ENCODE measurements around the gene GRIFIN. TPM values are rescaled to one million over a fixed set of nuclear protein-coding genes. Genes with fewer than 3 reads are reported as not detected.

Gene GRIFIN
- total and polyA plus RNA-seq, 10 donors = not detected

GRCh38 chr7:2509298-2509906 is 33.2 kb upstream of the GRIFIN start:
- Histone ChIP-seq H3K4me3 (peak overlapping the region in 3 of 8 donors; percentile 6 to 59 (median 22)), H3K27ac (peak overlapping the region; percentile 73 to 97 (median 90)), H3K9me3 (no peaks in the 10 kb centered on the region), H3K36me3 (no peaks in the 10 kb centered on the region), H3K4me1 (peaks cover 52 to 69% (median 59%) of the 10 kb centered on the region in 6 donors), H3K27me3 (replicated peaks in 1 of 7) (no peaks in the 10 kb centered on the region)
- WGBS, 5 donors = 68 to 78% (median 71%) methylated on average over 11 to 23 of the region's 23 CpGs
- intact Hi-C loops (cut with DNase I; ENCODE audit: low total_unique reads) = no loop called here
- peak; percentile 84 for DNase-seq
- TF ChIP-seq POLR2A (IDR thresholded peaks at IDR 0.05) (no peak), CTCF (IDR thresholded peaks at IDR 0.05 in 8 of 11, conservative IDR thresholded peaks at IDR 0.05 in 3 of 11) (no peak), POLR2AphosphoS5 (IDR thresholded peaks at IDR 0.05) (no peak)

DNA sequence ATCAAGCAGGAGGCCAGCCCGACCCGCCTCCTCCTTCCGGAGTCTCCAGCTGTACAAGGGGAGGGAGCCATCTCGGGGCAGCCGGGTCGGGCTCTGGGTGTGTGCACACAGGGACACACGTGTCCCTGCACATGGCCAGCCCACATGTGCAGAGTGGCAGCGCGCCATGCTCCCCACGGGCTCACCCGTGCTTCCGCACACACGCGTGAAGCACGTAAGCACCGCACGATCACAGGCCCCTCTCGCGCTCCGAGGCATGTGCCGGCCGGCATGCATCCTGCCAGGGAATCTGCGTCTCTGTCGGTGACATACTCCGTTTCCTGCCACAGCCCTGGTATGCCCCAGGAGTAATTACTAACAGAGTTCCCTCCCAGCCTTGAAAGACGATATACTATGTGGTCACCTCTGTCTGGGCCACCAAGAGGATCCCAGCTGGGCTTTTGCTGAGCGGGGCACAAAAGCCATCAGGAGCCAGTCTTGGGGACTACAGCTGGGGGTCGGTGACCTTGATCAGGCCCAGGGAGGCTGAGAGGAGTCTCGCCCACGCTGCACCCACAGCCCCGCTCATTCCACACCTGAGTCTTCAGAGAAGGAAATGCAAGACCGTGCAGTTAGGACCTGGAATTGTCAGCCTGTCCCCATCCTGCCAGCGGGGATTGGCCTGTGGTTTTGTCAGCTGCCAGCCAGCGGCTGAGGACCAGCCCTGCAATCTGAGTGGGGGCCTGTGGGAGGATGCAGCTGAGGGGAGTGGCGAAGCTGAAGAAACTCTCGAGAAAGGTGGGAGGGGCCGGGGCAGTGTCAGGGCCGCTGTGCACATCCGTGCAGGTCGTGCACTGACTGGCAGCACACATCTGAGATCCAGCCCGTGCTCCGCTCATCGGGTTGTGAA is 32.4 kb upstream of the GRIFIN start:
- Histone ChIP-seq H3K9me3 (no peaks in the 10 kb centered on the region), H3K36me3 (no peaks in the 10 kb centered on the region), H3K4me3 (peak overlapping the region in 5 of 8 donors; percentile 1 to 59 (median 11)), H3K27ac (peak overlapping the region; percentile 73 to 97 (median 90)), H3K4me1 (peaks cover 52 to 70% (median 60%) of the 10 kb centered on the region in 6 donors), H3K27me3 (replicated peaks in 1 of 7) (no peaks in the 10 kb centered on the region)
- WGBS, 5 donors = 8 to 12% (median 11%) methylated on average over 28 to 43 of the region's 43 CpGs
- TF ChIP-seq CTCF (IDR thresholded peaks at IDR 0.05 in 8 of 11, conservative IDR thresholded peaks at IDR 0.05 in 3 of 11) (peak in 2 of 11 experiments; percentile 11 to 19), POLR2A (IDR thresholded peaks at IDR 0.05) (no peak), POLR2AphosphoS5 (IDR thresholded peaks at IDR 0.05) (peak; percentile 83 to 84 (median 84))
- intact Hi-C loops (cut with DNase I; ENCODE audit: low total_unique reads) = no loop called here
- DNase-seq = peak; percentile 96

- intact Hi-C loops (cut with DNase I; ENCODE audit: low total_unique reads) = no loop called here
- Histone ChIP-seq H3K27ac (peak overlapping the region; percentile 65 to 97 (median 88)), H3K9me3 (no peaks in the 10 kb centered on the region), H3K4me3 (peak overlapping the region in 3 of 8 donors; percentile 1 to 59 (median 6)), H3K4me1 (peaks cover 52 to 67% (median 56%) of the 10 kb centered on the region in 6 donors), H3K36me3 (no peaks in the 10 kb centered on the region), H3K27me3 (replicated peaks in 1 of 7) (no peaks in the 10 kb centered on the region)
- no peak for DNase-seq
- TF ChIP-seq CTCF (IDR thresholded peaks at IDR 0.05 in 8 of 11, conservative IDR thresholded peaks at IDR 0.05 in 3 of 11) (no peak), POLR2A (IDR thresholded peaks at IDR 0.05) (no peak), POLR2AphosphoS5 (IDR thresholded peaks at IDR 0.05) (no peak)
- 55 to 64% (median 63%) methylated on average over 6 of the region's 6 CpGs for WGBS, 5 donors
Measured at GRCh38 chr7:2507917-2508306, 31.7 kb upstream of the GRIFIN start.

Data from spleen (tissue), 11 donors.